IPS-18a (cell line): ENCODE measurements around the gene PIK3C2B.
"Not testable (repeated sequence)": the region's sequence is repeated elsewhere in the genome, so short reads cannot be mapped to it uniquely, and the experiment has no call there.

Source experiments
- H3K27ac ChIP-seq: one replicate; pipeline ENCODE4 v1.5.1; 2013; ENCODE audit warnings: low read length
- H3K27me3 ChIP-seq: one replicate; pipeline ENCODE4 v1.6.1; 2013; ENCODE audit warnings: mild to moderate bottlenecking, low read length; ENCODE audit not compliant: control insufficient read depth, insufficient read depth
- H3K36me3 ChIP-seq: one replicate; pipeline ENCODE4 v1.6.1; 2013; ENCODE audit warnings: low read depth, low read length; ENCODE audit not compliant: control insufficient read depth
- H3K4me1 ChIP-seq: one replicate; pipeline ENCODE4 v1.6.1; 2013; ENCODE audit warnings: low read depth, low read length; ENCODE audit not compliant: control insufficient read depth
- H3K4me3 ChIP-seq: one replicate; pipeline ENCODE4 v1.5.1; 2013; ENCODE audit warnings: low read length
- H3K9ac ChIP-seq: one replicate; pipeline ENCODE4 v1.6.1; 2013; ENCODE audit warnings: mild to moderate bottlenecking, low read length, moderate library complexity
- H3K9me3 ChIP-seq: one replicate; pipeline ENCODE4 v1.6.1; 2013; ENCODE audit warnings: low read depth, low read length; ENCODE audit not compliant: control insufficient read depth

The PIK3C2B gene

GRCh38 chr1:204494281-204495077 is at the start of gene PIK3C2B:
Gene PIK3C2B (minus strand): TSS chr1:204494805. CDS start chr1:204469802, 25,003 bp downstream.
- H3K4me1 ChIP-seq = peaks cover 18% of the 10 kb centered on the region
- peaks cover 9% of the 10 kb centered on the region for H3K27me3 ChIP-seq
- H3K9me3 ChIP-seq = no peaks in the 10 kb centered on the region
- H3K36me3 ChIP-seq = no peaks in the 10 kb centered on the region
- H3K9ac ChIP-seq = peak within 1 kb of the TSS; percentile 95
- H3K4me3 ChIP-seq = peak within 1 kb of the TSS; percentile 87
- H3K27ac ChIP-seq = peak within 1 kb of the TSS; percentile 15

GRCh38 chr1:204544321-204544720 is 49.7 kb upstream of the PIK3C2B start:
- peaks cover 90% of the 10 kb centered on the region for H3K36me3 ChIP-seq
- no peak overlapping the region for H3K9ac ChIP-seq
- H3K4me1 ChIP-seq = no peaks in the 10 kb centered on the region
- H3K9me3 ChIP-seq = no peaks in the 10 kb centered on the region
- H3K27ac ChIP-seq = no peak overlapping the region
- H3K4me3 ChIP-seq = no peak overlapping the region
- no peaks in the 10 kb centered on the region for H3K27me3 ChIP-seq

- peaks cover 83% of the 10 kb centered on the region for H3K36me3 ChIP-seq
These were observed 47.0 kb upstream of the PIK3C2B start for GRCh38 chr1:204541626-204542025.

GRCh38 chr1:204532832-204533231 is 38.2 kb upstream of the PIK3C2B start:
- Histone ChIP-seq H3K27ac (no peak overlapping the region), H3K4me3 (no peak overlapping the region), H3K9me3 (no peaks in the 10 kb centered on the region), H3K36me3 (peaks cover 60% of the 10 kb centered on the region), H3K27me3 (no peaks in the 10 kb centered on the region), H3K4me1 (no peaks in the 10 kb centered on the region), H3K9ac (no peak overlapping the region)

More at GRCh38 chr1:204541626-204542025, 47.0 kb upstream of the PIK3C2B start:
- Histone ChIP-seq H3K27me3 (no peaks in the 10 kb centered on the region), H3K9ac (no peak overlapping the region), H3K9me3 (no peaks in the 10 kb centered on the region), H3K4me3 (no peak overlapping the region), H3K27ac (no peak overlapping the region), H3K4me1 (no peaks in the 10 kb centered on the region)

GRCh38 chr1:204530932-204531331 is 36.3 kb upstream of the PIK3C2B start:
- peaks cover 68% of the 10 kb centered on the region for H3K36me3 ChIP-seq
- H3K27ac ChIP-seq = no peak overlapping the region
- H3K9me3 ChIP-seq = no peaks in the 10 kb centered on the region

GRCh38 chr1:204529371-204529895 is 34.8 kb upstream of the PIK3C2B start:
- no peak overlapping the region for H3K27ac ChIP-seq
- H3K36me3 ChIP-seq = peaks cover 70% of the 10 kb centered on the region
- H3K4me3 ChIP-seq = no peak overlapping the region
- H3K9ac ChIP-seq = no peak overlapping the region
- H3K9me3 ChIP-seq = no peaks in the 10 kb centered on the region
- no peaks in the 10 kb centered on the region for H3K4me1 ChIP-seq
- no peaks in the 10 kb centered on the region for H3K27me3 ChIP-seq

More at GRCh38 chr1:204530932-204531331, 36.3 kb upstream of the PIK3C2B start:
- Histone ChIP-seq H3K4me3 (no peak overlapping the region), H3K9ac (no peak overlapping the region), H3K4me1 (no peaks in the 10 kb centered on the region), H3K27me3 (no peaks in the 10 kb centered on the region)

- Histone ChIP-seq H3K36me3 (peaks cover 66% of the 10 kb centered on the region), H3K4me1 (no peaks in the 10 kb centered on the region), H3K27me3 (no peaks in the 10 kb centered on the region), H3K9ac (no peak overlapping the region), H3K9me3 (no peaks in the 10 kb centered on the region), H3K27ac (no peak overlapping the region), H3K4me3 (no peak overlapping the region)
These were observed 34.1 kb upstream of the PIK3C2B start for GRCh38 chr1:204528677-204529076.

- no peaks in the 10 kb centered on the region for H3K27me3 ChIP-seq
- peaks cover 66% of the 10 kb centered on the region for H3K36me3 ChIP-seq
- no peaks in the 10 kb centered on the region for H3K4me1 ChIP-seq
- no peak overlapping the region for H3K4me3 ChIP-seq
- no peaks in the 10 kb centered on the region for H3K9me3 ChIP-seq
- H3K27ac ChIP-seq = no peak overlapping the region
- H3K9ac ChIP-seq = no peak overlapping the region
These were observed 33.6 kb upstream of the PIK3C2B start for GRCh38 chr1:204528241-204528640.

- H3K9me3 ChIP-seq = no peaks in the 10 kb centered on the region
- no peaks in the 10 kb centered on the region for H3K4me1 ChIP-seq
- peaks cover 39% of the 10 kb centered on the region for H3K36me3 ChIP-seq
- no peak overlapping the region for H3K9ac ChIP-seq
- H3K27me3 ChIP-seq = no peaks in the 10 kb centered on the region
- H3K4me3 ChIP-seq = no peak overlapping the region
- peak overlapping the region; percentile 24 for H3K27ac ChIP-seq
These were observed 30.4 kb upstream of the PIK3C2B start for GRCh38 chr1:204524986-204525385.

GRCh38 chr1:204523605-204524215 is 29.1 kb upstream of the PIK3C2B start:
- H3K36me3 ChIP-seq = peaks cover 33% of the 10 kb centered on the region
- H3K9me3 ChIP-seq = no peaks in the 10 kb centered on the region
- H3K27ac ChIP-seq = no peak overlapping the region
- no peaks in the 10 kb centered on the region for H3K4me1 ChIP-seq
- no peak overlapping the region for H3K4me3 ChIP-seq
- H3K9ac ChIP-seq = no peak overlapping the region
- H3K27me3 ChIP-seq = no peaks in the 10 kb centered on the region

GRCh38 chr1:204521941-204522521 is 27.4 kb upstream of the PIK3C2B start:
- not testable (repeated sequence) for H3K9me3 ChIP-seq, H3K27ac ChIP-seq, H3K27me3 ChIP-seq, H3K4me1 ChIP-seq, H3K9ac ChIP-seq, H3K4me3 ChIP-seq
- peaks cover 22% of the 10 kb centered on the region for H3K36me3 ChIP-seq
